DND-41 (cell line): ENCODE results near the gene ST6GALNAC6.
"Not testable (repeated sequence)": the region's sequence is repeated elsewhere in the genome, so short reads cannot be mapped to it uniquely, and the experiment has no call there.

Source experiments
- ATAC-seq: fragments of 200-7000 bp; cut with Tn5 transposase; 3 replicates; pipeline ENCODE4 v1.9.1; 2021; ENCODE audit warnings: low read depth; ENCODE audit not compliant: insufficient read depth
- DNase-seq: peaks from one replicate; pipeline ENCODE4 v3.0.0-alpha.2; 2020
- H2AFZ ChIP-seq: 2 replicates; pipeline ENCODE4 v1.6.0; 2012; ENCODE audit warnings: low read depth, low read length
- H3K27ac ChIP-seq: 2 replicates; pipeline ENCODE4 v1.5.1; 2012; ENCODE audit warnings: low read length, inconsistent platforms
- H3K27me3 ChIP-seq: fragments of 200-600 bp; sonication (generic); 2 replicates; pipeline ENCODE4 v1.6.0; 2012; ENCODE audit warnings: low read length, mild to moderate bottlenecking, inconsistent platforms; ENCODE audit not compliant: insufficient read depth, poor library complexity
- H3K36me3 ChIP-seq: 2 replicates; pipeline ENCODE4 v1.5.1; 2012; ENCODE audit warnings: low read length, inconsistent platforms; ENCODE audit not compliant: insufficient read depth
- H3K4me1 ChIP-seq: 2 replicates; pipeline ENCODE4 v1.5.1; 2012; ENCODE audit warnings: mild to moderate bottlenecking, low read length; ENCODE audit not compliant: insufficient read depth
- H3K4me2 ChIP-seq: 2 replicates; pipeline ENCODE4 v1.6.0; 2012; ENCODE audit warnings: mild to moderate bottlenecking, moderate library complexity, low read length, inconsistent platforms; ENCODE audit not compliant: insufficient read depth
- H3K4me3 ChIP-seq, 2 experiments: fragments of 200-600 bp in 1 of 2; shearing (Covaris generic) in 1 of 2; 2 replicates each; pipeline ENCODE4 v1.5.1; 2012 to 2016; ENCODE audit warnings: inconsistent platforms in 2 of 2, low read length in 2 of 2, mild to moderate bottlenecking in 2 of 2, low read depth in 1 of 2, moderate library complexity in 1 of 2
- H3K79me2 ChIP-seq: 2 replicates; pipeline ENCODE4 v1.6.0; 2012; ENCODE audit warnings: low read length, inconsistent platforms; ENCODE audit not compliant: insufficient read depth
- H3K9ac ChIP-seq: 2 replicates; pipeline ENCODE4 v1.6.0; 2012; ENCODE audit warnings: low read depth, mild to moderate bottlenecking, inconsistent platforms, low read length, moderate library complexity
- H3K9me3 ChIP-seq: 2 replicates; pipeline ENCODE4 v1.5.1; 2012; ENCODE audit warnings: low read length, moderate library complexity, mild to moderate bottlenecking, inconsistent platforms; ENCODE audit not compliant: insufficient read depth, severe bottlenecking
- H4K20me1 ChIP-seq: 2 replicates; pipeline ENCODE4 v1.6.0; 2012; ENCODE audit warnings: low read length; ENCODE audit not compliant: insufficient read depth
- CTCF ChIP-seq: IDR thresholded peaks from 2 replicates; pipeline ENCODE4 v1.5.1; 2012; ENCODE audit warnings: borderline replicate concordance, low read length, moderate library complexity, mild to moderate bottlenecking; ENCODE audit not compliant: poor library complexity, severe bottlenecking; ENCODE audit errors: extremely low read depth
- EZH2 ChIP-seq: IDR thresholded peaks from 3 replicates; pipeline ENCODE4 v1.6.1; 2012; ENCODE audit warnings: borderline replicate concordance, low read depth, mild to moderate bottlenecking, moderate library complexity, low read length, inconsistent platforms; ENCODE audit not compliant: severe bottlenecking

Gene ST6GALNAC6

DNA sequence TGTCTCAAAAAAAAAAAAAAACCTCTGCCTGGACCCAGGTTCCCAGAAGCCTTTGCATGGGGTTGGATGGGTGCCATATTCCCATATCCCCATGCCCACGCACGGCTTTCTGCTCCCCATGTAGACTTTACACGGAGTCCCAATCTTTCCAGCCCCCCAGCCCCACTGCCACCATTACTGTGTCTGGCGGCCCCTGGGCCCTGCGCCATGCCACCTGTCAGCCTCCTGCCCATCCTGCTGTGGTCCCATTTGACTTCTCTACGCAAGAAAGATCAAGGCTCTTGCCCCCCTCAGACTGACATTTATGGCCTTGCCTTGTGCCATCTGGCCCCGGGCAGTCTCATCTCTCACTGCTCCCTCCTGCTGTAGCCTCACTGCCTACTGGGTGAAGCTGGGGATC is 15.4 kb downstream of the ST6GALNAC6 start:
- H3K27me3 ChIP-seq, result no peaks in the 10 kb centered on the region
- no peak overlapping the region for H2AFZ ChIP-seq
- H3K79me2 ChIP-seq, result no peaks in the 10 kb centered on the region
- H3K4me2 ChIP-seq, result no peak overlapping the region
- no peaks in the 10 kb centered on the region for H4K20me1 ChIP-seq
- no peaks in the 10 kb centered on the region for H3K9me3 ChIP-seq
- H3K4me1 ChIP-seq, result no peaks in the 10 kb centered on the region
- TF ChIP-seq EZH2 (no peak), CTCF (no peak)
- H3K9ac ChIP-seq, result no peak overlapping the region
- ATAC-seq (no peak), DNase-seq (no peak)
- H3K4me3 ChIP-seq, result no peak overlapping the region
- peaks cover 10% of the 10 kb centered on the region for H3K36me3 ChIP-seq
- H3K27ac ChIP-seq, result no peak overlapping the region

DNA sequence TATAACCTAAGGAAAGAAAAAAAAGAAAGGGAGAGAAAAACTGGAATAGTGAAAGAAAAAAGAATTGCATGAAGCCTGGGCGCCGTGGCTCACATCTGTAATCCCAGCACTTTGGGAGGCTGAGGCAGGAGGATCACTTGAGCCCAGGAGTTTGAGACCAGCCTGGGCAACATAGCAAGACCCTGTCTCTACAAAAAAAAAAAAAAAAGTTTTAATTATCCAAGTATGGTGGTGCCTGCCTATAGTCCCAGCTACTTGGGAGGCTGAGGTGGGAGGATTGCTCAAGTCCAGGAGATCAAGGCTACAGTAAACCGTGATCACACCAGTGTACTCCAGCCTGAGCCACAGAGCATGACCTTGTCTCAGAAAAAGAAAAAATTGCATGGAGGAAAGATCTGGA is 17.7 kb downstream of the ST6GALNAC6 start:
- H3K4me3 ChIP-seq, H3K9ac ChIP-seq, H3K4me2 ChIP-seq, H2AFZ ChIP-seq, H3K27me3 ChIP-seq, H3K79me2 ChIP-seq, H3K27ac ChIP-seq, H3K4me1 ChIP-seq, H3K9me3 ChIP-seq, H4K20me1 ChIP-seq, H3K36me3 ChIP-seq, ATAC-seq, DNase-seq: not testable (repeated sequence)

DNA sequence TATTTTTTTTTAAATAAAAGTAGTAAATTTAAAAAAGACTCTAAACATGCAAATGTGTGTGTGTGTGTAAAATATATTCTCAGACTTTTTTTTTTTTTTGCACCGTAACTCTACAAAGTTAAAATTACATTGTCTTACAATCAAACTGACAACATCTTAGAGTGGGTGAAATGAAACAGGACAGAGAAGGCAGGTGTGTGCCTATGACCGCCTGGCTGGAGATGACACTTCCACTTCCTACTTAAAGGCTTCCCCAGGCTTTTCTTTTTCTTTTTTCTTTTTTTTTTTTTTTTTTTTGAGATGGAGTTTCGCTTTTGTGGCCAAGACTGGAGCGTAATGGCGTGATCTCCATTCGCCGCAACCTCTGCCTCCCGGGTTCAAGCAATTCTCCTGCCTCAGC is 19.3 kb downstream of the ST6GALNAC6 start:
- Histone ChIP-seq H3K9me3 (no peaks in the 10 kb centered on the region), H3K4me3 (no peak overlapping the region), H3K4me2 (no peak overlapping the region), H3K9ac (no peak overlapping the region), H3K79me2 (no peaks in the 10 kb centered on the region), H4K20me1 (no peaks in the 10 kb centered on the region), H3K27ac (no peak overlapping the region), H3K36me3 (no peaks in the 10 kb centered on the region), H2AFZ (no peak overlapping the region), H3K27me3 (no peaks in the 10 kb centered on the region), H3K4me1 (no peaks in the 10 kb centered on the region)
- TF ChIP-seq CTCF (no peak), EZH2 (no peak)
- ATAC-seq (no peak), DNase-seq (no peak)

DNA sequence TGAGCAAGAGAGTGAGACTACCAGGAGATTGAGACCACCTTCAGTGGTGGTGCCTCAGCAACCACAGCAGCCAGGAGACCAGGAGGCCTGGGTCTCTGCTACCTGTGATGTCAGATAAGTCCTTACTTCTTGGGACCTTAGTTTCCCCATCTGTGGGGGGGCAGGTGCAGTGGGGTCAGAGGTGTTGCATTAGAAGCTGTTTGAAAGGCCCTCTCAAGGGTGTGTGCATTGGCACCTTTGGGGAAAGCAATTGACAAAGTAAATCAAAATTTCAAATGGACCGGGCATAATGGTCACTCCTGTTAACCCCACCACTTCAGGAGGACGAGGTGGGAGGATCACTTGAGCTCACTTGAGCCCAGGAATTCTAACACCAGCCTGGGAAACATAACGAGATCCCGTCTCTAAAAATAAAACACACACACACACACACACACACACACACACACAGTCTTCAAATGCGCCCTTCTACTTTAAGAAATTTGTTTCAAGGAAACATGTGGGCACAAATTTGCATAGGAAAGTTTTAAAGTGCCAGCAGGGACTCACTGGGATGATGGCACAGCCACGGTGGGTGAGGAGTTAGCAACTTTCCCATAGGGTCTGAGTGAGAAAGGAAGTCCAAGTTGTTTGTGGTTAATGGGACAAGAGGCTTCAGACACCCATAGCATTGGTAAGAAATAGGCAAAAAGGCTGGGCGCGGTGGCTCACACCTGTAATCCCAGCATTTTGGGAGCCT is 20.6 kb downstream of the ST6GALNAC6 start:
- no peaks in the 10 kb centered on the region for H4K20me1 ChIP-seq
- no peak for TF ChIP-seq CTCF
- no peak for TF ChIP-seq EZH2
- H3K27ac ChIP-seq, result no peak overlapping the region
- H3K4me3 ChIP-seq, result no peak overlapping the region
- no peak overlapping the region for H3K4me2 ChIP-seq
- H3K27me3 ChIP-seq, result no peaks in the 10 kb centered on the region
- no peaks in the 10 kb centered on the region for H3K9me3 ChIP-seq
- no peak overlapping the region for H3K9ac ChIP-seq
- H2AFZ ChIP-seq, result no peak overlapping the region
- H3K4me1 ChIP-seq, result no peaks in the 10 kb centered on the region
- no peak for ATAC-seq
- DNase-seq, result no peak
- no peaks in the 10 kb centered on the region for H3K79me2 ChIP-seq
- no peaks in the 10 kb centered on the region for H3K36me3 ChIP-seq
